ENCODE measurements around the gene IL17A.

The IL17A gene

DNA sequence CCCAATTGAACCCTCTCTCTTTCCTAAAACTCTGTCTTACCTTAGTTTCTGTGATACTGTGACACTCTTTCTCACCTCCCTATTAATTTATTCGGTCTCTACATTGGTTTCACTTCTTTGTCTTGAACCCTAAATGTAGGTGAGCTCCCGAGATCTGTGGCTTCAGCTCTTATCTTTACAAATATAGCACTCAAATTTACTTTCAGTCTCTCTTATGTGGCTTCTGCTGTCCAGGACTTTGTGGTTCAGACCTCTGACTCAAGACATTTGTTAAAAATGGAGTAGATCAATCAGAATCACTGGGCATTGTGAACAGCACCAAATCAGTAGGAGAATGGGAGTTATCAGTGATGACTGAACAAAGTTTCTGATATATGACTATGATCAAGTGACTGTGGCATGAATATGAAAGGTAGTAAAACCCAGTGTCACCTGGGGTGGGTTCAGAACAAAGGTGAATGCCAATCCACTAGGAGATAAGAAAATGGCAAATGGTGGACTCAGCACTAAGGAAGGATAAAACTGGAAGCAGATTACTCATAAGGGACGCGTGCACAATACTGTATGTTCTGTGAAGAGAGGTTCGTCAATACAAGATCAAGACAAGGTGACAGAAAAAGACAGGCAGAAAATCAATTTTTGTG lies 30.9 kb downstream of the IL17A start:
- DNase-seq, result no peak

DNA sequence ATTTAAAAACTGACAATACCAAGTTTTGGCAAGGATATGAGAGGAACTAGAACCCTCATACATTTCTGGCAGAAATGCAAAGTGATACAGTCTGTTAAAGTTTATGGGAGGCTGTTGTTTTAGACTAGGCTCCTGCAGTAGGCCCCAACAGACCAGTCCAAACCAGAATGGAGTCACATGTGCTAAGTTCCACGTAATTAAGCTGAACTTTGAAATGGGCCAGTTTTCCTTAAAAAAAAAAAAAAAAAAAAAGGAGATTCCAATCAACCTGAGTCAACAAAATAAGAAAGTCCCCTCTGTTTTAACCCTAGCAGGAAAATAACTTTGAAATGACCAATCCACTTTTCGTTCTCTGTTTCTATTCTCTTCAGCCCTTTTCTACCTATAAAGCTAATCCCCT lies 31.6 kb downstream of the IL17A start:
- DNase-seq, result no peak

DNA sequence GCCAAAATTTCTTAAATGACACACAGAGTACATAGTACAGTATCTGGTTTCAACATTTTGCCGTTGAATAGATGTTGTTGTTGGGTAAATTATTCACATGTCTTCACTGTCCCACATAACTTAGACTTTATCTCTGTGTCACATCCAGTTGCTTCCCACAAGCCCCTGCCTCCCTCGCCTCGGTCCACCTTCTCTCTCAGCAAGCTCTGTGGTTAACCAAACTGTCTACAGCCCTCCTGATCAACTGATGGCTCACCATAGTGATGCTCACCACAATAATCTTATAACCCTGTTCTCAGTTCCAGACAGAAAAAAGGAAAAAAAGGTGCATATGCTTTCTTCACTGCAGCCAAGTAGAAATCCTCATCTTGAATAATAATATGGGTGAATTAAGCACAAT lies 35.1 kb downstream of the IL17A start:
- no peak for DNase-seq

DNA sequence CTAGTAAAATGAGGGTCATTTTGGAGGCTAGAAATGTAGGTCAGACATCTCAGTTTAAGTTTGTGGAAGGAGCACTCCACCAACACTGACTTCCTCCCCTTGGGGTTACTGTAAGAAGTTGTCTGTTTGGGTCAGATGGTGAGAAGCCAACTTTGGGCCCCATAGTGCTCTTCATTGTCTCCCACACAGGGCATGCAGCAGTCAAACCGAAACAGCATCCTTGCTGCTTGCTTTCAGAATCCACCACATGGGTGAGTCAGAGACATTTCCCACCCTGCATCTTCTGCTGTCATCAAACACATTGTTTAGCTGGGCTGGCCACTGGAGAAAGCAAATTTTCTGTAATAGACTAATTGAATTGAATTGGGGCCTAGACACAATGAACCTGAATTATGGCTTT lies 41.3 kb downstream of the IL17A start:
- no peak for DNase-seq

DNA sequence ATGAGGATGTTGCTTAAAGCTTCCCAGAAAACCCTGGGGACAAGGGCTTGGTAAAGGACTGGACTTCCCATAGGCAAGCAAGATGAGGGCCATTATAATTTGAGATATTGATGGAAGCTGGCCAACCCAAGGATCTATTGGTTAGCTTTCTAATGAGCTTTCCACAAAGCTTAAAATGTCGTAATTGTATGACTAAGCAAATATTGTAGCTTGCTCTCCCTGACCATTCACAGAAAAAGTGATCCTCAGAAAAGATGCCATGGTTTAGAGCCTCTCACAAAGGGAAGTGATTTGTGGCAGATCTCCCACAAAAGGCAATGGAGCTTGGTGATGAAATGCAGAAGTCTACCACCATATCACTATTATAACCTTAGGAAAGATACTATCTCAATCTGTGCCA lies 44.5 kb downstream of the IL17A start:
- DNase-seq, result no peak

DNA sequence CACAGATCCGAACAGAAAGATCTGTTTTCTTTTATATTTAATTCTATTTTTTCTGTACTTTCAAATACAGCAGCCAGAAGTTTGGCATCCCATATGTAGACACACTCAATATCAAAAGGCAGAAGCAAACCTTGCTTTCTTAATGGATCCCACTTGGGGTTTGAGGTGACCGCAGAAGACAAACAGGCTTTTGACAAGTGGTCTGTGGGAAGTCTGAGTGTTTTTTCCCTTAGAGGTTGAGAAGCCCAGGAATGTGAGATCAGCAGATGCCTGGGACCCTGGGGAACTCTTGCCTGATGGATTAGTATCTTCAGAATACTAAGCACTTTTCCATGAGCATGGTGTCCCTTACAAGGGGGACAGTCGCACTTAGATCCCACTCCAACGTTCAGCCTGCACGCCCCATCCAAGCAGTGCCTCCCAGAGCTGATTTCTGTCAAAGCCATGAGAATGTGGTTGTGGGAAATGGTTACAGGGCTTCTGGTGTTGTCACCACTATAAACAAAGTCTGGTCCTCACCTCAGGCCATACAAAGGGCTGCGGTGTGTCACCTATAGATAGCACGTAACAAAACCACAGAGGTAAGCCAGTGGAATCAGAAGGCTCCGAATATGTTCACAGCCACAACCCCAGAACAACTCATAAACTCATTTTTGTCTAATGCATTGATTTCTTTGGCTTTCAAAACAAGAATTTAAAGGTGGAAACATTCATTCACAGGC lies 45.4 kb downstream of the IL17A start:
- no peak for DNase-seq

DNA sequence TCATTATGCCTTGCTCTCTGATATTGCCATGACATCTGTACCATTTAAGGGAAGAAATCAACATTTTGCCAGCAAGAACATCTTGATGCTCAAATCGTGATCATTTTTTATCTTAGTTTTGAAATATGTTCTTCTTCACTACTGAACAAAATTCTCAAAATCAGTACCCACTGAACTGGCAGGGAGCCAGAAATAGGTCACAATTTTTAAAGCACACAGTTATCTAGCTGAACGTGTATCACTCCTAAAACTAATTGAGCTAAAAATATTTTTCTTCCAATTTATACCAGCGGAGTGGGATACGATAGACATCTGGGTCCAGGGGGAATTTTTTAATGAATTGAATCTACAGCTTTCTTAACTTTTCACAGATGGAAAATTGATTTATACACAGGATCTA lies 46.8 kb downstream of the IL17A start:
- no peak for DNase-seq

DNA sequence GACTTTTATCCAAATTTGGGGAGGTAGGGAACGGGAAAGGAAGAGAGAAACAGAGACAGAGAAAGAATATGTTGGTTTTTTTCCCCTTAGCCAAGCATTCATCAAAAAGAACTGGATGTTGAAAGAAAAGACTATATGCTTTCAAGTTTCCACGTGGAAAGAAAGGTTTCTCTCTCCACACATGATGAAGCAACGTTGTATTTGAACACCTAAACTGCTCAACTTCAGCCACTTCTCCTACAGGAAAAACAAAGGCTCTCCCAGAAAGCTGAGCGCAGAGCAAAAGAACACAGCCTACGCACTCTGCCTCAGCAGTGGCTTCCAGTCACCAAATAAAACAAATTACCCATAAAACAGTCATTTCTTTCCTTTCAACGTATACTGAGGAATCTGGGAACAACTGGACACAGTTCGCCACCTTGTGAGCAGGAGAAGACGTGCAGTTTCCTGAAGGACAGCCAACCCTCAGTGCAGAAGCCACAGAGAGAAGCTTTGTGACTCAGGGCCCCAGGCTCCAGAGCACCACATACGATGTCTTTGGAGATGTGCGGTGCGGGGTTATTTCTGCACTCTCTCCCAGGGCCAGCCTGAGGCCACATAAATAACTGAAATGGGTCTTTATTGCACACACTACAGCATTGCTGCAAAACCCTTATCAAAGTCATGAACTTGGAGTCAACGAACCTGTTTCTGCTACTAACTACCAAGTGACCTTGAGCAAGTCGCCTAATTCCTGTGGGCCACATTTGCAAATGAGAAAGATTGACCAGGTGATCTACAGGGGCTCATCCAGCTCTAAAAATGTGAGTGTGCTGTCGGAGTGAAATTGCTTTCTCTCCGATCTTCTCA lies 48.0 kb downstream of the IL17A start:
- peak; percentile 17 for DNase-seq

All from NCI-H1417 treated with DMSO at 0.1 percent for 48 hours (cell line).